Measurements from ENCODE around the gene GJB4. TPM values are rescaled to one million over a fixed set of nuclear protein-coding genes. Genes with fewer than 3 reads are reported as not detected.

The GJB4 gene
- total RNA-seq, 1 experiment from 2014 or later = not detected

DNA sequence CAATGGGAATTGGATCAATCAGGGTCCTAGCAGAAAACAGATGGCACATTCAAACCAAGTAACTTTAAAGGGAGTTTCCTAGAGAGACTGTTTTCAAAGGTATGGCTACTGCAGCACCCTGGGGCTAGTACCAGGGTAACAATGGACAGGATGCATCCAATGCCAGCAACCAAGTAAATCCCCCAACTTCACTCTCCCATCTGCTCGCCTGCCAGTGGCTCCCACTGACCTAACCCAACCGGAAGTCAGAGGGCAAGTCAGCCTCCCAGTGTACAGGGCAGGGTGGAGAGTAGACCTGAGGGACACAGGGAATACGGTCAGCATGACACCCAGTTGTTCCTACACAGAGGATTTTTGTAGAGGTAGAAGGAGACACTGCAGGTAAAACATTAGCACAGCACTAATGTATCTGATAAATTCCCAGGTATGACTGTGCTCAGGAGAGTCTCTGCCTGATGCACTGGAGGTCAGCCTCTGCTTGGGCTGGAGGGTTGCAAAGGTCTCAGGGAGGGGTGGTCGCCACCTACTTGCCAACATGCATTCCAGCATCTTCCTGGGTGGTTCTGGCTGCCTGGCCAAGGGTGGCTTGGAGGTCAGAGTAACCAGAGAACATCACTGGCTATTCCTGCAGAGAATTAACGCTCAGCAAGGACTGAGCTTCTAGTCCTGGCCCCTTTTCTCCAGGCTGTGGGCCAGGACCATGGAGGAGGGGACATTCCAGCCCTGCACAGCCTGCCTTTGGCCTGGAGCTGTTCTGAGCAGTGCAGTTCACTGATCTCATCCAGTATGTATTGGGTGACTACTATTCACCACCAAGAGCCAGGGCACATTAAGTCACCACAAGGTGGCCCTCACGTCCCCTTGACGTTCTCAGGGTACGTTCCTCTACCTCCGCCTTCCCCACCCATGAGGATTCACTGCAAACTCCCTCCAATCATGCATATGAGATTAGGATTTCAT lies 28.2 kb downstream of the GJB4 start:
- no peak overlapping the region for H3K4me3 ChIP-seq (ENCODE audit: low read depth, low read length)
- BruUV-seq (replicated peaks) = no TSS peak
- ChIA-PET CTCF (interaction anchor here (1.0 kb wide), 1 partner anchor 65 kb away, joined by 4 read pairs; no protein-coding TSS in a partner anchor), POLR2A (no interaction called here)
- H3K36me3 ChIP-seq (ENCODE audit: control insufficient read depth, insufficient read depth, low read length) = no peaks in the 10 kb centered on the region
- no peaks in the 10 kb centered on the region for H3K4me1 ChIP-seq
- peaks cover 6% of the 10 kb centered on the region for H3K4me1 Mint-ChIP-seq (ENCODE audit: low read depth, unreplicated experiment)
- no peak overlapping the region for H3K4me3 Mint-ChIP-seq (ENCODE audit: unreplicated experiment)
- H3K36me3 Mint-ChIP-seq (ENCODE audit: insufficient read depth, unreplicated experiment) = no peaks in the 10 kb centered on the region
- H3K27me3 Mint-ChIP-seq (ENCODE audit: insufficient read depth, unreplicated experiment) = no peaks in the 10 kb centered on the region
- no peak for DNase-seq
- H3K9me3 Mint-ChIP-seq (ENCODE audit: unreplicated experiment) = no peaks in the 10 kb centered on the region
- H3K9me3 ChIP-seq = no peaks in the 10 kb centered on the region
- H3K27ac Mint-ChIP-seq (ENCODE audit: unreplicated experiment) = no peak overlapping the region
- TF ChIP-seq, protein P1, sequence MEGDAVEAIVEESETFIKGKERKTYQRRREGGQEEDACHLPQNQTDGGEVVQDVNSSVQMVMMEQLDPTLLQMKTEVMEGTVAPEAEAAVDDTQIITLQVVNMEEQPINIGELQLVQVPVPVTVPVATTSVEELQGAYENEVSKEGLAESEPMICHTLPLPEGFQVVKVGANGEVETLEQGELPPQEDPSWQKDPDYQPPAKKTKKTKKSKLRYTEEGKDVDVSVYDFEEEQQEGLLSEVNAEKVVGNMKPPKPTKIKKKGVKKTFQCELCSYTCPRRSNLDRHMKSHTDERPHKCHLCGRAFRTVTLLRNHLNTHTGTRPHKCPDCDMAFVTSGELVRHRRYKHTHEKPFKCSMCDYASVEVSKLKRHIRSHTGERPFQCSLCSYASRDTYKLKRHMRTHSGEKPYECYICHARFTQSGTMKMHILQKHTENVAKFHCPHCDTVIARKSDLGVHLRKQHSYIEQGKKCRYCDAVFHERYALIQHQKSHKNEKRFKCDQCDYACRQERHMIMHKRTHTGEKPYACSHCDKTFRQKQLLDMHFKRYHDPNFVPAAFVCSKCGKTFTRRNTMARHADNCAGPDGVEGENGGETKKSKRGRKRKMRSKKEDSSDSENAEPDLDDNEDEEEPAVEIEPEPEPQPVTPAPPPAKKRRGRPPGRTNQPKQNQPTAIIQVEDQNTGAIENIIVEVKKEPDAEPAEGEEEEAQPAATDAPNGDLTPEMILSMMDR (IDR thresholded peaks at IDR 0.05; ENCODE audit: insufficient read depth in 1 of 2, low read depth in 1 of 2, low read length in 1 of 2, severe bottlenecking in 1 of 2, unreplicated experiment in 1 of 2) = no peak
- intact Hi-C loops (cut with micrococcal nuclease; ENCODE audit: unreplicated experiment) = no loop called here
- no peaks in the 10 kb centered on the region for H3K27me3 ChIP-seq (replicated peaks; ENCODE audit: control insufficient read depth, insufficient read depth, low read length)

DNA sequence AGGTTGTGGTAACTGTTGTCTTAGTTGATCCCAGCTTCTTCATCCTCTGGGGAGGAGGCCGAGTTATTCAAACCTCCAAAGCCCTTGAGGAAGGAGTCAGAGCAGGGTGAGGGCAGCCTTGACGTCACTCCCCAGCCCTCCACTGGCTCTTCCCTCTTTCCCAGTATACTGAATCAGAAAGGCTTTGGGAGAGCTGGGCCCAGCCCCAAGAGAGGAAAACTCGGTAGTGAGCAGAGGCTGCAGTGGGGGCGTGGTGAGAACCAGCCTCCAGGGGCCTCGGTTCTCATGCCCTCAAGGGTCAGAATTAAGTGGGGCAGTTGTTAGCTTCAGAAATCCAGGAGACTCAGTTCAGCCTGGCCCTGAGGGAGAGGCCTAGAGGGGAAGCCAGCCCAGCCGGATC lies 31.4 kb downstream of the GJB4 start:
- TF ChIP-seq, protein P1 (IDR thresholded peaks at IDR 0.05; ENCODE audit: insufficient read depth in 1 of 2, low read depth in 1 of 2, low read length in 1 of 2, severe bottlenecking in 1 of 2, unreplicated experiment in 1 of 2) = no peak
- Mint-ChIP-seq H3K4me1 (ENCODE audit: low read depth, unreplicated experiment) (peaks cover 6% of the 10 kb centered on the region), H3K9me3 (ENCODE audit: unreplicated experiment) (no peaks in the 10 kb centered on the region), H3K27ac (ENCODE audit: unreplicated experiment) (no peak overlapping the region), H3K36me3 (ENCODE audit: insufficient read depth, unreplicated experiment) (no peaks in the 10 kb centered on the region), H3K27me3 (ENCODE audit: insufficient read depth, unreplicated experiment) (no peaks in the 10 kb centered on the region), H3K4me3 (ENCODE audit: unreplicated experiment) (no peak overlapping the region)
- H3K4me1 ChIP-seq = no peaks in the 10 kb centered on the region
- no peaks in the 10 kb centered on the region for H3K36me3 ChIP-seq (ENCODE audit: control insufficient read depth, insufficient read depth, low read length)
- DNase-seq = no peak
- intact Hi-C loops (cut with micrococcal nuclease; ENCODE audit: unreplicated experiment) = no loop called here
- POLR2A ChIA-PET = no interaction called here
- H3K27me3 ChIP-seq (replicated peaks; ENCODE audit: control insufficient read depth, insufficient read depth, low read length) = no peaks in the 10 kb centered on the region
- BruUV-seq (replicated peaks) = no TSS peak
- H3K4me3 ChIP-seq (ENCODE audit: low read depth, low read length) = no peak overlapping the region
- CTCF ChIA-PET = no interaction called here
- H3K9me3 ChIP-seq = no peaks in the 10 kb centered on the region

DNA sequence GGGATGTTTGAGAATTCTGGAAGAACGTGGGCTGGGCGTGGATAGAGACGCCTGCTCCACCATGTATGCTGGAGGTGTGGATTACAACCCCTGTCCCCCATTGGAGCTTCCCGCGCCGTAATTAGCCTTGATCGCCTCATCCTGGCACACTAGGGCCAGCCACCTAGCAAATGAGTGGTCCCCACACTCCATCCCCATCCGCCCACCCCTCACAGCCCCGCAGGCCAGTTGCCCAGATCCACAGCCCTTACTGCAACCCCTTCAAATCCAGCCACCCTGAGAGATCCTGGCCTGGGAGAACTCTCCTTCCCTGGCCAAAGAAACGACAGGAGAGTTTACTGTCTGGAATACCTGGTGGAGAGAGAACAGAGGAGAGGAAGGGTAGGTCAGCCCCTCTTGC lies 32.9 kb downstream of the GJB4 start:
- H3K4me1 Mint-ChIP-seq (ENCODE audit: low read depth, unreplicated experiment) = no peaks in the 10 kb centered on the region
- H3K36me3 ChIP-seq (ENCODE audit: control insufficient read depth, insufficient read depth, low read length) = no peaks in the 10 kb centered on the region
- TF ChIP-seq, protein P1 (IDR thresholded peaks at IDR 0.05; ENCODE audit: insufficient read depth in 1 of 2, low read depth in 1 of 2, low read length in 1 of 2, severe bottlenecking in 1 of 2, unreplicated experiment in 1 of 2) = no peak
- no peaks in the 10 kb centered on the region for H3K27me3 ChIP-seq (replicated peaks; ENCODE audit: control insufficient read depth, insufficient read depth, low read length)
- H3K27me3 Mint-ChIP-seq (ENCODE audit: insufficient read depth, unreplicated experiment) = no peaks in the 10 kb centered on the region
- H3K27ac Mint-ChIP-seq (ENCODE audit: unreplicated experiment) = no peak overlapping the region
- ChIA-PET CTCF (no interaction called here), POLR2A (no interaction called here)
- H3K9me3 Mint-ChIP-seq (ENCODE audit: unreplicated experiment) = no peaks in the 10 kb centered on the region
- no peak for DNase-seq
- no peaks in the 10 kb centered on the region for H3K36me3 Mint-ChIP-seq (ENCODE audit: insufficient read depth, unreplicated experiment)
- intact Hi-C loops (cut with micrococcal nuclease; ENCODE audit: unreplicated experiment) = no loop called here
- no TSS peak for BruUV-seq (replicated peaks)
- H3K4me1 ChIP-seq = no peaks in the 10 kb centered on the region
- H3K4me3 ChIP-seq (ENCODE audit: low read depth, low read length) = no peak overlapping the region
- no peak overlapping the region for H3K4me3 Mint-ChIP-seq (ENCODE audit: unreplicated experiment)
- H3K9me3 ChIP-seq = no peaks in the 10 kb centered on the region

All from Caco-2 (cell line).